GM12878 (cell line): ENCODE measurements around the gene ANKRD37.

Experiments
- BRCA1 ChIP-seq: IDR thresholded peaks from 2 replicates; pipeline ENCODE4 v1.6.1; 2011; ENCODE audit warnings: low read depth, low read length, improper control_type of control experiment
- CREB1 ChIP-seq: IDR thresholded peaks from 2 replicates; pipeline ENCODE4 v1.6.1; 2012; ENCODE audit warnings: low read depth, mild to moderate bottlenecking, inconsistent platforms
- CTCF ChIP-seq, 3 experiments: IDR thresholded peaks in 2 of 3; conservative IDR thresholded peaks in 1 of 3; 2 replicates each; pipeline ENCODE4 v1.5.1; 2011; ENCODE audit warnings: low read depth in 3 of 3, low read length in 3 of 3, mild to moderate bottlenecking in 3 of 3, control low read depth in 2 of 3, moderate library complexity in 2 of 3, inconsistent platforms in 1 of 3, mixed read lengths in 1 of 3; ENCODE audit not compliant: control insufficient read depth in 2 of 3, insufficient read depth in 1 of 3; ENCODE audit errors: extremely low read depth in 1 of 3
- DPF2 ChIP-seq: fragments of 450-650 bp; IDR thresholded peaks from 2 replicates; pipeline ENCODE4 v1.6.1; 2017; ENCODE audit warnings: mild to moderate bottlenecking
- EED ChIP-seq: sonication (generic); IDR thresholded peaks from 2 replicates; pipeline ENCODE4 v1.6.1; 2016; ENCODE audit warnings: antibody characterized with exemption, low read depth
- ELK1 ChIP-seq: IDR thresholded peaks from 2 replicates; pipeline ENCODE4 v1.6.1; 2012; ENCODE audit warnings: low read depth, low read length, improper control_type of control experiment
- NFYB ChIP-seq: IDR thresholded peaks from 2 replicates; pipeline ENCODE4 v1.6.1; 2011; ENCODE audit warnings: low read depth, mild to moderate bottlenecking, low read length, improper control_type of control experiment, moderate library complexity; ENCODE audit not compliant: insufficient read depth
- POLR2A ChIP-seq: IDR thresholded peaks from 2 replicates; pipeline ENCODE4 v1.6.1; 2011; ENCODE audit warnings: low read depth, mild to moderate bottlenecking, low read length
- STAT3 ChIP-seq: IDR thresholded peaks from 2 replicates; pipeline ENCODE4 v1.6.1; 2011; ENCODE audit warnings: low read depth, low read length, improper control_type of control experiment
- TAF1 ChIP-seq: IDR thresholded peaks from 2 replicates; pipeline ENCODE4 v1.6.1; 2011; ENCODE audit warnings: mild to moderate bottlenecking, low read depth, low read length, borderline replicate concordance
- ZNF384 ChIP-seq: IDR thresholded peaks from 2 replicates; pipeline ENCODE4 v1.6.1; 2012; ENCODE audit warnings: low read depth, mild to moderate bottlenecking, low read length, improper control_type of control experiment, borderline replicate concordance

- TF ChIP-seq CTCF (IDR thresholded peaks at IDR 0.05 in 2 of 3, conservative IDR thresholded peaks at IDR 0.05 in 1 of 3; ENCODE audit: control insufficient read depth in 2 of 3, extremely low read depth in 1 of 3, insufficient read depth in 1 of 3, low read depth in 3 of 3, low read length in 3 of 3) (no peak), NFYB (no peak), CREB1 (no peak), DPF2 (no peak), STAT3 (no peak), ZNF384 (no peak), ELK1 (no peak), TAF1 (no peak), POLR2A (no peak), EED (no peak), BRCA1 (no peak)
These were observed 1.9 kb upstream of the ANKRD37 start for GRCh38 chr4:185394568-185395237.
